ENCODE results near the gene USP47.

- TF ChIP-seq CTCF (conservative IDR thresholded peaks at IDR 0.05; ENCODE audit: low read depth in 2 of 2) (no peak), POLR2AphosphoS5 (IDR thresholded peaks at IDR 0.05; ENCODE audit: low read depth) (no peak), NANOG (IDR thresholded peaks at IDR 0.05; ENCODE audit: borderline replicate concordance) (no peak), EZH2 (IDR thresholded peaks at IDR 0.05; ENCODE audit: low read depth, unreplicated experiment) (no peak), REST (IDR thresholded peaks at IDR 0.05; ENCODE audit: unreplicated experiment) (no peak), ETS1 (IDR thresholded peaks at IDR 0.05) (no peak), EZH2phosphoT487 (IDR thresholded peaks at IDR 0.05; ENCODE audit: unreplicated experiment) (no peak), ZNF331 (CRISPR knock-in tag; IDR thresholded peaks at IDR 0.05; ENCODE audit: low read depth) (no peak)
Observed at GRCh38 chr11:11909727-11910126, 68.0 kb downstream of the USP47 start.
